HepG2 (cell line): ENCODE data around the gene TMEM39A. TPM values are rescaled to one million over a fixed set of nuclear protein-coding genes. Genes with fewer than 3 reads are reported as not detected.

Experiments used
- ASH2L ChIP-seq: fragments of 300-600, 200-600 bp; sonication (generic); IDR thresholded peaks from 2 replicates; pipeline ENCODE4 v1.7.0; 2017; ENCODE audit warnings: low read depth, mild to moderate bottlenecking, moderate library complexity, mixed read lengths, low read length; ENCODE audit not compliant: insufficient read length
- CC2D1A ChIP-seq: sonication (generic); formaldehyde crosslinking; IDR thresholded peaks from 2 replicates; pipeline ENCODE4 v1.8.1; 2023; ENCODE audit warnings: mild to moderate bottlenecking, missing genetic modification reagents
- EHMT2 ChIP-seq: fragments of 200-600 bp; sonication (generic); IDR thresholded peaks from 2 replicates; pipeline ENCODE4 v1.7.0; 2017; ENCODE audit warnings: antibody characterized with exemption, low read depth, low read length, borderline replicate concordance
- HCFC1 ChIP-seq: fragments of 150-350 bp; IDR thresholded peaks from 2 replicates; pipeline ENCODE4 v1.6.1; 2014; ENCODE audit warnings: low read depth, low read length
- IRX3 ChIP-seq: sonication (generic); formaldehyde crosslinking; IDR thresholded peaks from 2 replicates; pipeline ENCODE4 v1.8.1; 2023; ENCODE audit warnings: mild to moderate bottlenecking, low read depth, missing genetic modification reagents, borderline replicate concordance
- MBNL3 ChIP-seq: fragments of 250-450 bp; sonication (Bioruptor Pico); conservative IDR thresholded peaks from 2 replicates; pipeline ENCODE4 v1.8.0; 2022; ENCODE audit warnings: mild to moderate bottlenecking, inconsistent platforms
- MZF1 ChIP-seq: sonication (generic); formaldehyde crosslinking; IDR thresholded peaks from 2 replicates; pipeline ENCODE4 v1.8.1; 2023; ENCODE audit warnings: mild to moderate bottlenecking, missing genetic modification reagents, borderline replicate concordance
- NFIB ChIP-seq: sonication (generic); formaldehyde crosslinking; IDR thresholded peaks from 2 replicates; pipeline ENCODE4 v1.9.0; 2021; ENCODE audit warnings: missing genetic modification reagents, mild to moderate bottlenecking, borderline replicate concordance
- NFIC ChIP-seq: IDR thresholded peaks from 2 replicates; pipeline ENCODE4 v1.6.1; 2012; ENCODE audit warnings: mild to moderate bottlenecking, low read length, inconsistent platforms
- PRMT3 ChIP-seq: sonication (generic); formaldehyde crosslinking; IDR thresholded peaks from 2 replicates; pipeline ENCODE4 v1.8.1; 2022; ENCODE audit warnings: low read depth, mild to moderate bottlenecking, moderate library complexity, missing genetic modification reagents, borderline replicate concordance
- RELA ChIP-seq: sonication (generic); formaldehyde crosslinking; IDR thresholded peaks from 2 replicates; pipeline ENCODE4 v1.4.0; 2020; ENCODE audit warnings: missing genetic modification reagents
- SMYD3 ChIP-seq: sonication (generic); formaldehyde crosslinking; IDR thresholded peaks from 2 replicates; pipeline ENCODE4 v1.8.1; 2023; ENCODE audit warnings: mild to moderate bottlenecking, missing genetic modification reagents
- TRIM24 ChIP-seq: sonication (generic); formaldehyde crosslinking; IDR thresholded peaks from 2 replicates; pipeline ENCODE4 v1.8.0; 2022; ENCODE audit warnings: mild to moderate bottlenecking, missing genetic modification reagents
- ZNF256 ChIP-seq: sonication (generic); formaldehyde crosslinking; conservative IDR thresholded peaks from 2 replicates; pipeline ENCODE4 v1.4.0; 2020; ENCODE audit warnings: missing genetic modification reagents
- ZNF263 ChIP-seq: sonication (generic); formaldehyde crosslinking; IDR thresholded peaks from 2 replicates; pipeline ENCODE4 v1.4.0; 2020; ENCODE audit warnings: missing genetic modification reagents
- ZNF331 ChIP-seq: sonication (generic); formaldehyde crosslinking; IDR thresholded peaks from 2 replicates; pipeline ENCODE4 v1.4.0; 2020; ENCODE audit warnings: missing genetic modification reagents
- ZNF350 ChIP-seq: sonication (generic); formaldehyde crosslinking; IDR thresholded peaks from 2 replicates; pipeline ENCODE4 v1.4.0; 2020; ENCODE audit warnings: mild to moderate bottlenecking, low read depth, missing genetic modification reagents, borderline replicate concordance
- ZNF451 ChIP-seq: sonication (generic); formaldehyde crosslinking; IDR thresholded peaks from 2 replicates; pipeline ENCODE4 v1.5.0; 2020; ENCODE audit warnings: mild to moderate bottlenecking, missing genetic modification reagents
- ZNF615 ChIP-seq: sonication (generic); formaldehyde crosslinking; IDR thresholded peaks from 2 replicates; pipeline ENCODE4 v1.5.0; 2020; ENCODE audit warnings: mild to moderate bottlenecking, missing genetic modification reagents, borderline replicate concordance
- ZNF773 ChIP-seq: sonication (generic); formaldehyde crosslinking; IDR thresholded peaks from 2 replicates; pipeline ENCODE4 v1.4.0; 2020; ENCODE audit warnings: missing genetic modification reagents, borderline replicate concordance
- ZNF816 ChIP-seq: sonication (generic); formaldehyde crosslinking; IDR thresholded peaks from 2 replicates; pipeline ENCODE4 v1.8.0; 2022; ENCODE audit warnings: missing genetic modification reagents, mild to moderate bottlenecking, borderline replicate concordance
- polyA plus RNA-seq, 8 experiments: library from polyadenylated mRNA; depleted of rRNA in 3 of 8; stranded (reverse) in 7 of 8; unstranded in 1 of 8; fragments of >200 nt; fragmentation: Illumina TruSeq in 4 of 8; extraction: Trizol in 4 of 8; gene quantifications; 2 replicates each; pipeline versions ENCODE4 v1.2.1 to v1.2.3, GENCODE V29; 2011 to 2016; ENCODE audit warnings: low read depth in 4 of 8, missing spikeins in 1 of 8, mixed read lengths in 1 of 8; ENCODE audit not compliant: insufficient read depth in 1 of 8
- total RNA-seq, 5 experiments: library from RNA; depleted of rRNA; stranded (reverse); fragments of >200 nt; fragmentation: Illumina TruSeq; extraction: Trizol; gene quantifications; 2 replicates each; pipeline ENCODE4 v1.2.3, GENCODE V29; 2016; ENCODE audit warnings: low read depth in 1 of 5
- TF ChIP-seq, protein P1 (sequence below): sonication (generic); formaldehyde crosslinking; IDR thresholded peaks from 2 replicates; pipeline ENCODE4 v1.9.0; 2021; ENCODE audit warnings: missing genetic modification reagents, mild to moderate bottlenecking, borderline replicate concordance
- TF ChIP-seq, protein P2 (sequence below): sonication (generic); formaldehyde crosslinking; conservative IDR thresholded peaks from 2 replicates; pipeline ENCODE4 v1.8.0; 2022; ENCODE audit warnings: mild to moderate bottlenecking, moderate library complexity, missing genetic modification reagents
- TF ChIP-seq, protein P3 (sequence below): IDR thresholded peaks from 2 replicates; pipeline ENCODE4 v1.6.1; 2018; ENCODE audit warnings: missing genetic modification reagents

TMEM39A gene
- total and polyA plus RNA-seq, 2 of the 13 experiments (the other 11 are each of a cell fraction or from before 2014, with no cell fraction given), result 55.8 to 64.9 TPM

DNA sequence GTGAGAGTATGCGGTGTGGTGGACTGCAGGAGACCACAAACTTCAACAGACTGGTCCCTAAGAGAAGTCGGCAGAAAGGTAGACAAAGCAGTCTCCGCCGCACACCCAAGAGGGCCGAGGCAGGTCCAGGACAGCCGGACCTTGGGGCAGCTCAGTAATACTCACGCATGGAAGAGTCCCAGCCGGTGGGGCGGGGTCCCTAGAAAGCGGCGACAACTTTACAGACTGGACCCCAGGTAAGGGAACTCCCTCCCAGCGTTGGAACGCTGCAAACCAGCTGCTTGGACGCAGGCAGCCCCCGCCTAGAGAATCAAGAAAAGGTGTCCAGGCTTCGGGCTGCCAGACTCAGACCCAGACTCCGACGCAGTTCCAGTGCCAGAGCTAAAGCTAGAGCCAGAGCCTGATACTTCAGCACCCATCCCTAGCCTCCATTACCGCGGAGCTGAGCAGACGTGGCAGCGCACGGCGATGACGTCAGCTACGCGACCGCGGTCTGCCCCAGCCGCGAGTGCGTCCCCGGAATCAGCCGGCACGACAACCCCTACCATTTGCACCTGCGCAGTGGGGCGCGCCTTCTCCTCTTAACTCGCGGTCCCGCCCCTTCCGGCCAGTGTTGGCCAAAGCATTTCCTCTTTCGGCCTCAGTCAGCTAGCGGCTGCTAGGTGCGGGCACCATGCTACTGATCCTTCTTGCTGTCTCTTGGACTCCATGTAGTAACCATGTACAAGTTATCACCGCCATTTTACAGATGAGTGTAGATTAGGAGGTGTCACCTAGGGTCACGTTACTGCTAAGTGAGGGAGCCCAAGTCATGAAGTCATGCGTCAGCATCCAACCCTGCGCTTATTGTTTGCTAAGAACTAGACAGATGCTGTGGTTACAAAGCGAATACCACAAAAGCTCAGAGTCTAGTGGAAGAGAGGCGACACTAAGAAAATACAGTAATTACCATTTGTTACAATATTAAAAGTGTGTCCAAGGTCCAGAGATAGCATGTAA is at the start of gene TMEM39A (continued):
- peak; percentile 36; the same call in 1 of the 2 replicates for TF ChIP-seq ZNF816 (CRISPR knock-in tag)
- 0 out of 2 replicates have a peak, but pooled peaks have one; percentile 51 for TF ChIP-seq ZNF451 (CRISPR knock-in tag)
- TF ChIP-seq RELA, result no peak; the same call in 1 of the 2 replicates
- peak; percentile 72 for TF ChIP-seq ASH2L
- TF ChIP-seq, protein P1, sequence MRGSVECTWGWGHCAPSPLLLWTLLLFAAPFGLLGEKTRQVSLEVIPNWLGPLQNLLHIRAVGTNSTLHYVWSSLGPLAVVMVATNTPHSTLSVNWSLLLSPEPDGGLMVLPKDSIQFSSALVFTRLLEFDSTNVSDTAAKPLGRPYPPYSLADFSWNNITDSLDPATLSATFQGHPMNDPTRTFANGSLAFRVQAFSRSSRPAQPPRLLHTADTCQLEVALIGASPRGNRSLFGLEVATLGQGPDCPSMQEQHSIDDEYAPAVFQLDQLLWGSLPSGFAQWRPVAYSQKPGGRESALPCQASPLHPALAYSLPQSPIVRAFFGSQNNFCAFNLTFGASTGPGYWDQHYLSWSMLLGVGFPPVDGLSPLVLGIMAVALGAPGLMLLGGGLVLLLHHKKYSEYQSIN (CRISPR knock-in tag), result no peak
- TF ChIP-seq ZNF263 (CRISPR knock-in tag), result no peak
- TF ChIP-seq SMYD3, result 0 out of 2 replicates have a peak, but pooled peaks have one; percentile 70
- TF ChIP-seq, protein P2, sequence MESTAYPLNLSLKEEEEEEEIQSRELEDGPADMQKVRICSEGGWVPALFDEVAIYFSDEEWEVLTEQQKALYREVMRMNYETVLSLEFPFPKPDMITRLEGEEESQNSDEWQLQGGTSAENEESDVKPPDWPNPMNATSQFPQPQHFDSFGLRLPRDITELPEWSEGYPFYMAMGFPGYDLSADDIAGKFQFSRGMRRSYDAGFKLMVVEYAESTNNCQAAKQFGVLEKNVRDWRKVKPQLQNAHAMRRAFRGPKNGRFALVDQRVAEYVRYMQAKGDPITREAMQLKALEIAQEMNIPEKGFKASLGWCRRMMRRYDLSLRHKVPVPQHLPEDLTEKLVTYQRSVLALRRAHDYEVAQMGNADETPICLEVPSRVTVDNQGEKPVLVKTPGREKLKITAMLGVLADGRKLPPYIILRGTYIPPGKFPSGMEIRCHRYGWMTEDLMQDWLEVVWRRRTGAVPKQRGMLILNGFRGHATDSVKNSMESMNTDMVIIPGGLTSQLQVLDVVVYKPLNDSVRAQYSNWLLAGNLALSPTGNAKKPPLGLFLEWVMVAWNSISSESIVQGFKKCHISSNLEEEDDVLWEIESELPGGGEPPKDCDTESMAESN (CRISPR knock-in tag), result no peak
- no peak; the same call in 1 of the 2 replicates for TF ChIP-seq MZF1 (CRISPR knock-in tag)
- TF ChIP-seq MBNL3 (CRISPR knock-in tag), result no peak
- TF ChIP-seq ZNF256, result no peak; the same call in 1 of the 2 replicates
- TF ChIP-seq ZNF331 (CRISPR knock-in tag), result peak; percentile 83
- peak; percentile 20; the same call in 1 of the 2 replicates for TF ChIP-seq NFIC
- TF ChIP-seq IRX3 (CRISPR knock-in tag), result peak; percentile 41; the same call in 1 of the 2 replicates
- TF ChIP-seq ZNF350 (CRISPR knock-in tag), result peak; percentile 90
- peak; percentile 82 for TF ChIP-seq HCFC1
- TF ChIP-seq, protein P3, sequence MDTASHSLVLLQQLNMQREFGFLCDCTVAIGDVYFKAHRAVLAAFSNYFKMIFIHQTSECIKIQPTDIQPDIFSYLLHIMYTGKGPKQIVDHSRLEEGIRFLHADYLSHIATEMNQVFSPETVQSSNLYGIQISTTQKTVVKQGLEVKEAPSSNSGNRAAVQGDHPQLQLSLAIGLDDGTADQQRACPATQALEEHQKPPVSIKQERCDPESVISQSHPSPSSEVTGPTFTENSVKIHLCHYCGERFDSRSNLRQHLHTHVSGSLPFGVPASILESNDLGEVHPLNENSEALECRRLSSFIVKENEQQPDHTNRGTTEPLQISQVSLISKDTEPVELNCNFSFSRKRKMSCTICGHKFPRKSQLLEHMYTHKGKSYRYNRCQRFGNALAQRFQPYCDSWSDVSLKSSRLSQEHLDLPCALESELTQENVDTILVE (CRISPR knock-in tag), result peak; percentile 61
- TF ChIP-seq ZNF773 (CRISPR knock-in tag), result no peak
- TF ChIP-seq CC2D1A (CRISPR knock-in tag), result no peak
- no peak for TF ChIP-seq NFIB (CRISPR knock-in tag)
- TF ChIP-seq PRMT3 (CRISPR knock-in tag), result 0 out of 2 replicates have a peak, but pooled peaks have one; percentile 36
- peak; percentile 29; the same call in 1 of the 2 replicates for TF ChIP-seq EHMT2
- TF ChIP-seq TRIM24, result no peak
- TF ChIP-seq ZNF615, result no peak
